Spleen (tissue), 11 donors: ENCODE results near the gene LGALS7. TPM values are rescaled to one million over a fixed set of nuclear protein-coding genes. Genes with fewer than 3 reads are reported as not detected.
"Not testable (repeated sequence)": the region's sequence is repeated elsewhere in the genome, so short reads cannot be mapped to it uniquely, and the experiment has no call there.

Experiments used
- DNase-seq: peaks from one replicate; pipeline ENCODE4 v3.0.0-alpha.2; 2020
- H3K27ac ChIP-seq, 8 donors: fragments of 200-600 bp; sonication (generic) in 7 of 8; 1 replicate in 4 of 8; 2 replicates in 4 of 8; pipeline versions ENCODE4 v1.5.0 to v1.8.0; 2016 to 2021; ENCODE audit warnings: inconsistent platforms in 4 of 8, mild to moderate bottlenecking in 4 of 8, moderate library complexity in 1 of 8
- H3K27me3 ChIP-seq, 7 donors: fragments of 200-600 bp; sonication (generic) in 6 of 7; replicated peaks in 1 of 7; 1 replicate in 4 of 7; 2 replicates in 3 of 7; pipeline versions ENCODE4 v1.5.0 to v1.8.0; 2016 to 2021; ENCODE audit warnings: inconsistent platforms in 3 of 7, mild to moderate bottlenecking in 1 of 7
- H3K36me3 ChIP-seq, 6 donors: fragments of 200-600 bp; sonication (generic) in 5 of 6; 1 replicate in 4 of 6; 2 replicates in 2 of 6; pipeline versions ENCODE4 v1.5.0 to v1.8.0; 2016 to 2021; ENCODE audit warnings: inconsistent platforms in 2 of 6
- H3K4me1 ChIP-seq, 6 donors: fragments of 200-600 bp; sonication (generic) in 5 of 6; 1 replicate in 3 of 6; 2 replicates in 3 of 6; pipeline versions ENCODE4 v1.5.0 to v1.8.0; 2016 to 2021; ENCODE audit warnings: inconsistent platforms in 3 of 6
- H3K4me3 ChIP-seq, 8 donors: fragments of 200-600 bp; sonication (generic) in 7 of 8; 1 replicate in 4 of 8; 2 replicates in 4 of 8; pipeline versions ENCODE4 v1.5.0 to v1.8.0; 2016 to 2021; ENCODE audit warnings: inconsistent platforms in 4 of 8, mild to moderate bottlenecking in 4 of 8, moderate library complexity in 2 of 8
- H3K9me3 ChIP-seq, 8 donors: fragments of 200-600 bp; sonication (generic) in 7 of 8; 1 replicate in 4 of 8; 2 replicates in 4 of 8; pipeline versions ENCODE4 v1.5.0 to v1.8.0; 2016 to 2021; ENCODE audit warnings: inconsistent platforms in 4 of 8
- CTCF ChIP-seq, 11 experiments: fragments of 200-600 bp in 7 of 11; fragments of 450-650 bp in 4 of 11; sonication (generic) in 4 of 11; IDR thresholded peaks in 8 of 11; conservative IDR thresholded peaks in 3 of 11; 1 replicate in 7 of 11; 2 replicates in 4 of 11; pipeline versions ENCODE4 v1.4.0 to v1.8.0; 2016 to 2021; ENCODE audit warnings: antibody characterized with exemption in 11 of 11, inconsistent platforms in 4 of 11, mild to moderate bottlenecking in 1 of 11
- POLR2A ChIP-seq, 3 donors: fragments of 450-650 bp; IDR thresholded peaks; one replicate each; pipeline ENCODE4 v1.5.1; 2017; ENCODE audit warnings: antibody characterized with exemption in 3 of 3, mild to moderate bottlenecking in 1 of 3
- POLR2AphosphoS5 ChIP-seq, 3 donors: sonication (generic); formaldehyde crosslinking; IDR thresholded peaks; one replicate each; pipeline ENCODE4 v1.5.1; 2017; ENCODE audit warnings: antibody characterized with exemption in 3 of 3
- WGBS, 5 donors: extraction: QIAGEN DNeasy Blood & Tissue Kit in 3 of 5; methylation state at CpG; one replicate each; pipeline versions ENCODE4 v1.1.5 to v1.1.7; 2013 to 2018; 5-methylcytosine and 5-hydroxymethylcytosine counted together
- intact Hi-C: fragments of 100-400 bp; cut with DNase I; formaldehyde crosslinking; loops from one replicate; pipeline ENCODE4 v1.15.0; 2023; ENCODE audit warnings: low total_unique reads
- polyA plus RNA-seq, 3 donors: library from polyadenylated mRNA; stranded (reverse); fragments of 200-250 nt; gene quantifications; one replicate each; pipeline ENCODE4 v1.2.1, GENCODE V29; 2013
- total RNA-seq, 7 donors: library from RNA; depleted of rRNA in 3 of 7; stranded (reverse); fragments of >200 nt in 3 of 7; fragmentation: NEBNext Ultra II Directional in 4 of 7; extraction: Animal tissue kit (Norgen Biotek cat#: 25700) in 4 of 7; gene quantifications; one replicate each; pipeline versions ENCODE4 v1.1.0 to v1.2.1, GENCODE V29; 2016 to 2021
- donor health status: healthy with polysubstance abuse.
- donor health status: DM: no; HTN: no; CAD: no; lungs with moderate emphysema.
- donor health status: DM: no; HTN: no; CAD: no.
- donor health status: Bipolar disorder and iron deficiency.
- donor health status: healthy.
- donor health status: DM: no; HTN: no; CAD: no.
- donor health status: DM: yes; HTN: yes; CAD: no.

The LGALS7 gene
- total and polyA plus RNA-seq, 10 donors = 0.52 to 7.4 (median 4.7) TPM; not detected in 6

GRCh38 chr19:38759590-38760003 is 13.7 kb downstream of the LGALS7 start:
- no peaks in the 10 kb centered on the region for H3K36me3 ChIP-seq
- DNase-seq = no peak
- peak overlapping the region in 5 of 8 donors; percentile 35 to 71 (median 58) for H3K27ac ChIP-seq
- H3K4me3 ChIP-seq = no peak overlapping the region
- no peaks in the 10 kb centered on the region for H3K27me3 ChIP-seq
- peaks cover 0 to 8% (median 0%) of the 10 kb centered on the region in 6 donors for H3K4me1 ChIP-seq
- WGBS, 5 donors = 44 to 68% (median 52%) methylated on average over 10 of the region's 10 CpGs
- no peak for TF ChIP-seq CTCF (IDR thresholded peaks at IDR 0.05 in 8 of 11, conservative IDR thresholded peaks at IDR 0.05 in 3 of 11)
- TF ChIP-seq POLR2A (IDR thresholded peaks at IDR 0.05) = no peak
- peak in 1 of 3 donors; percentile 18 for TF ChIP-seq POLR2AphosphoS5 (IDR thresholded peaks at IDR 0.05)
- peaks cover 0 to 10% (median 6%) of the 10 kb centered on the region in 8 donors for H3K9me3 ChIP-seq
- intact Hi-C loops = no loop called here

GRCh38 chr19:38754196-38754595 is 19.1 kb downstream of the LGALS7 start:
- H3K36me3 ChIP-seq, H3K27me3 ChIP-seq, H3K27ac ChIP-seq, DNase-seq, H3K4me3 ChIP-seq, intact Hi-C loops, H3K4me1 ChIP-seq, H3K9me3 ChIP-seq: not testable (repeated sequence)
- WGBS, 5 donors = 83 to 95% (median 88%) methylated on average over 1 to 2 of the region's 2 CpGs

- H3K4me1 ChIP-seq, H3K4me3 ChIP-seq, H3K9me3 ChIP-seq, H3K27me3 ChIP-seq, DNase-seq, H3K36me3 ChIP-seq, intact Hi-C loops, H3K27ac ChIP-seq: not testable (repeated sequence)
- WGBS, 5 donors = 76 to 90% (median 86%) methylated on average over 3 of the region's 3 CpGs
Observed at GRCh38 chr19:38753783-38754182, 19.5 kb downstream of the LGALS7 start.

- intact Hi-C loops = no loop called here
- Histone ChIP-seq H3K27ac (no peak overlapping the region), H3K4me1 (peaks cover 0 to 9% (median 0%) of the 10 kb centered on the region in 6 donors), H3K4me3 (no peak overlapping the region), H3K27me3 (peaks cover 0 to 4% (median 0%) of the 10 kb centered on the region in 7 donors), H3K36me3 (no peaks in the 10 kb centered on the region), H3K9me3 (no peaks in the 10 kb centered on the region)
- DNase-seq = peak; percentile 41
- WGBS, 5 donors = 82 to 83% (median 82%) methylated on average over 7 of the region's 7 CpGs
- TF ChIP-seq CTCF (IDR thresholded peaks at IDR 0.05 in 8 of 11, conservative IDR thresholded peaks at IDR 0.05 in 3 of 11) (no peak), POLR2A (IDR thresholded peaks at IDR 0.05) (no peak), POLR2AphosphoS5 (IDR thresholded peaks at IDR 0.05) (no peak)
Observed at GRCh38 chr19:38745316-38745715, 28.0 kb downstream of the LGALS7 start.

- 78 to 89% (median 81%) methylated on average over 6 of the region's 6 CpGs for WGBS, 5 donors
- no peak for TF ChIP-seq POLR2AphosphoS5 (IDR thresholded peaks at IDR 0.05)
- no peak for TF ChIP-seq POLR2A (IDR thresholded peaks at IDR 0.05)
- TF ChIP-seq CTCF (IDR thresholded peaks at IDR 0.05 in 8 of 11, conservative IDR thresholded peaks at IDR 0.05 in 3 of 11) = no peak
- H3K4me1 ChIP-seq = peaks cover 0 to 12% (median under 1%) of the 10 kb centered on the region in 6 donors
- H3K36me3 ChIP-seq = no peaks in the 10 kb centered on the region
- H3K27ac ChIP-seq = no peak overlapping the region
- H3K27me3 ChIP-seq = peaks cover 0 to 2% (median 0%) of the 10 kb centered on the region in 7 donors
- H3K9me3 ChIP-seq = no peaks in the 10 kb centered on the region
- H3K4me3 ChIP-seq = no peak overlapping the region
- intact Hi-C loops = no loop called here
- no peak for DNase-seq
Observed at GRCh38 chr19:38744874-38745273, 28.4 kb downstream of the LGALS7 start.
